SW 1271 (cell line): ENCODE measurements around the gene SLC25A47.

ENCODE experiments used
- DNase-seq, 2 experiments: peaks; one replicate each; lab custom pipeline; 2025; lab: John Stamatoyannopoulos, UW

Gene SLC25A47

DNA sequence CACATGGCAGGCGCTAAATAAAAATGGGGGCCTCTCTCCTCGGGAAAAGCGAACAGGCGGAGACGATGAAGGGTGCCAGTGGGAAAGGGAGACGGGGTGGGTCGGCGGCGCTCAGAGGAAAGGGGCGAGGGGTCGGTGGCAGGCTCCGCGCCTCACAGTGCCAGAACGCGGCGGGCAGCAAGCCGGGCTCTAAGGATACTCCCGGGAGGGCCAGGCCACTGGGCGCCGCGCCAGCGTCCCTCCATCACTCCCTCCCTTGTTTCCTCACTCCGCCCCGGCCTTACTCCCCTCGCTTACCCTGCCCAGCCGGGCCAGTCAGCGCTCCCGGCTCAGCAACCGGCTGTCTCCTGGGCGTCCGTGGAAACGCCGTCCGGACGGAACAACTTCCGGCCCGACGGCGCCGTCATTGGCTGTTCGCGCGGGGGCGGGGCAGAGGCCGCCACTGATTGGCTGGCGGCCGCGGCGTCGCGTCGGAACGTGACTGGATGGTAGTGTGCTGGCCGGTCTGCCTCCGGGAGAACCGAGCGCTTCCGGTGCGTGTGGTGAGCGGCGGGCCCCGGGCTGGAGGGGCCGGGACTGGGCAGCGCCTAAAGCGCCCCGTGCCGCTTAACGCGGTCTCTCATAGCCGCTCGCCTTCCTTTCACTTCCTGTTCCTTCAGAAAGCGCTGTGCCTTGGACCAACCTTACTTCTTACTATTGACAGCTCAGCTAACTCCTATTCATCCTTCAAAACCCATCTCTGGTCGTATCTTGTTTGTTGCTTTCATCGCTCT lies 53.0 kb downstream of the SLC25A47 start, which contains the start of gene WDR25:
Gene WDR25 (plus strand): TSS at position 523 of the 773 bp plus-strand sequence.
- peak; percentile 75 to 91 for DNase-seq

DNA sequence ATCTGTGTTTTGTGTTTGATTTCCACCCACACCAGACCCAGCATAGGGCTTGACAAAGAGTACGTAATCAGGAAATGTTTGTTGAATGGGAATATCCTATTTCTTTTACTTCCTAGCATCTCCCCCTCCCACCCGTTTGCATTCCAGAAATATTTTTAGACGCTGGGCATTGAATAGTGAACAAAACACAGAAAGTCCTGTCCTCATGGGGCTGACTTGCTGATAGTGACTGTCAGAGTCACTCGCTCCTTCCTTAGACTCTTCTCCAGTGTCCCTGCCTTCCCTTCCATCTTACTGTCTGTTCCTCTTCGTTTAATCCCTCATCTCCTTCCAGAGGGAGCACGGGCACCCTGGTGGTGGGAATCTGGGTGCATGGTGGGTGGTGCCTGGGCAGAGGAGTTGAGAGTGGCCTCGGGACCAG lies 53.6 kb downstream of the SLC25A47 start:
- DNase-seq, result peak; percentile 28 to 32
